Tibial artery (tissue), 4 donors: ENCODE results near the gene PCDHA8.

ENCODE experiments used
- DNase-seq, 2 donors: peaks; one replicate each; pipeline ENCODE4 v3.0.0-alpha.2; 2019
- H3K27ac ChIP-seq, 2 donors: fragments of 200-600 bp; sonication (generic) in 1 of 2; 1 replicate in 1 of 2; 2 replicates in 1 of 2; pipeline ENCODE4 v1.5.1; 2018 to 2019; ENCODE audit warnings: mild to moderate bottlenecking in 1 of 2
- H3K27me3 ChIP-seq, 2 donors: fragments of 200-600 bp; sonication (generic) in 1 of 2; one replicate each; pipeline versions ENCODE4 v1.5.1 to v1.6.0; 2016 to 2019
- H3K36me3 ChIP-seq, 3 donors: fragments of 200-600 bp; sonication (generic) in 2 of 3; one replicate each; pipeline ENCODE4 v1.5.1; 2016 to 2019; ENCODE audit warnings: mild to moderate bottlenecking in 2 of 3
- H3K4me1 ChIP-seq, 4 donors: fragments of 200-600 bp; sonication (generic) in 2 of 4; 1 replicate in 3 of 4; 2 replicates in 1 of 4; pipeline ENCODE4 v1.5.1; 2016 to 2019
- H3K4me3 ChIP-seq, 2 donors: fragments of 200-600 bp; sonication (generic) in 1 of 2; 1 replicate in 1 of 2; 2 replicates in 1 of 2; pipeline ENCODE4 v1.5.1; 2018 to 2019; ENCODE audit warnings: mild to moderate bottlenecking in 2 of 2
- H3K9me3 ChIP-seq, 3 donors: fragments of 200-600 bp; sonication (generic) in 1 of 3; one replicate each; pipeline ENCODE4 v1.5.1; 2016 to 2019
- intact Hi-C: fragments of 100-400 bp; cut with DNase I; formaldehyde crosslinking; loops from one replicate; pipeline ENCODE4 v1.15.0; 2023; ENCODE audit warnings: low total_unique reads
- TF ChIP-seq, protein P1 (sequence below), 2 experiments: fragments of 200-600 bp in 1 of 2; fragments of 450-650 bp in 1 of 2; IDR thresholded peaks; one replicate each; pipeline ENCODE4 v1.5.1; 2017 to 2019; ENCODE audit warnings: antibody characterized with exemption in 2 of 2, mild to moderate bottlenecking in 1 of 2, moderate library complexity in 1 of 2

PCDHA8 gene

GRCh38 chr5:140857987-140858240 is 16.9 kb downstream of the PCDHA8 start:
- peaks cover 0 to 5% of the 10 kb centered on the region in 2 donors for H3K27me3 ChIP-seq
- peaks cover 0 to under 1% (median 0%) of the 10 kb centered on the region in 3 donors for H3K36me3 ChIP-seq
- H3K9me3 ChIP-seq: peaks cover 0 to 56% (median 43%) of the 10 kb centered on the region in 3 donors
- intact Hi-C loops: no loop called here
- no peak overlapping the region for H3K4me3 ChIP-seq
- H3K27ac ChIP-seq: no peak overlapping the region
- TF ChIP-seq, protein P1, sequence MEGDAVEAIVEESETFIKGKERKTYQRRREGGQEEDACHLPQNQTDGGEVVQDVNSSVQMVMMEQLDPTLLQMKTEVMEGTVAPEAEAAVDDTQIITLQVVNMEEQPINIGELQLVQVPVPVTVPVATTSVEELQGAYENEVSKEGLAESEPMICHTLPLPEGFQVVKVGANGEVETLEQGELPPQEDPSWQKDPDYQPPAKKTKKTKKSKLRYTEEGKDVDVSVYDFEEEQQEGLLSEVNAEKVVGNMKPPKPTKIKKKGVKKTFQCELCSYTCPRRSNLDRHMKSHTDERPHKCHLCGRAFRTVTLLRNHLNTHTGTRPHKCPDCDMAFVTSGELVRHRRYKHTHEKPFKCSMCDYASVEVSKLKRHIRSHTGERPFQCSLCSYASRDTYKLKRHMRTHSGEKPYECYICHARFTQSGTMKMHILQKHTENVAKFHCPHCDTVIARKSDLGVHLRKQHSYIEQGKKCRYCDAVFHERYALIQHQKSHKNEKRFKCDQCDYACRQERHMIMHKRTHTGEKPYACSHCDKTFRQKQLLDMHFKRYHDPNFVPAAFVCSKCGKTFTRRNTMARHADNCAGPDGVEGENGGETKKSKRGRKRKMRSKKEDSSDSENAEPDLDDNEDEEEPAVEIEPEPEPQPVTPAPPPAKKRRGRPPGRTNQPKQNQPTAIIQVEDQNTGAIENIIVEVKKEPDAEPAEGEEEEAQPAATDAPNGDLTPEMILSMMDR (IDR thresholded peaks at IDR 0.05): no peak
- H3K4me1 ChIP-seq: no peaks in the 10 kb centered on the region
- DNase-seq: no peak

GRCh38 chr5:140862441-140863295 is 21.7 kb downstream of the PCDHA8 start:
- intact Hi-C loops: no loop called here
- no peak overlapping the region for H3K4me3 ChIP-seq
- H3K4me1 ChIP-seq: no peaks in the 10 kb centered on the region
- peaks cover 0 to 5% (median 0%) of the 10 kb centered on the region in 3 donors for H3K36me3 ChIP-seq
- H3K9me3 ChIP-seq: peaks cover 0 to 38% (median 37%) of the 10 kb centered on the region in 3 donors
- DNase-seq: no peak
- TF ChIP-seq, protein P1 (IDR thresholded peaks at IDR 0.05): no peak
- no peak overlapping the region for H3K27ac ChIP-seq
- no peaks in the 10 kb centered on the region for H3K27me3 ChIP-seq

GRCh38 chr5:140868721-140869554 is 28.0 kb downstream of the PCDHA8 start, which contains the start of gene PCDHA11:
TSS of gene PCDHA11 (plus strand) at chr5:140868957. CDS start at chr5:140869104, 147 bp downstream.
- Histone ChIP-seq H3K27ac (no peak within 1 kb of the TSS), H3K4me3 (no peak within 1 kb of the TSS), H3K27me3 (peaks cover 0 to 5% of the 10 kb centered on the region in 2 donors), H3K4me1 (no peaks in the 10 kb centered on the region), H3K9me3 (peaks cover 10 to 41% (median 32%) of the 10 kb centered on the region in 3 donors), H3K36me3 (no peaks in the 10 kb centered on the region)
- intact Hi-C loops: no loop called here
- no peak for DNase-seq
- TF ChIP-seq, protein P1 (IDR thresholded peaks at IDR 0.05): no peak

- H3K4me1 ChIP-seq: no peaks in the 10 kb centered on the region
- no peak overlapping the region for H3K27ac ChIP-seq
- intact Hi-C loops: no loop called here
- H3K4me3 ChIP-seq: no peak overlapping the region
- TF ChIP-seq, protein P1 (IDR thresholded peaks at IDR 0.05): no peak
- H3K36me3 ChIP-seq: peaks cover 0 to 2% (median 0%) of the 10 kb centered on the region in 3 donors
- no peak for DNase-seq
- H3K27me3 ChIP-seq: peaks cover 0 to 5% of the 10 kb centered on the region in 2 donors
- peaks cover 10 to 44% (median 32%) of the 10 kb centered on the region in 3 donors for H3K9me3 ChIP-seq
Observed at GRCh38 chr5:140869555-140869886, 28.5 kb downstream of the PCDHA8 start.

- intact Hi-C loops: no loop called here
- DNase-seq: no peak
- Histone ChIP-seq H3K36me3 (peaks cover 0 to 4% (median 0%) of the 10 kb centered on the region in 3 donors), H3K9me3 (peaks cover 10 to 50% (median 36%) of the 10 kb centered on the region in 3 donors), H3K4me3 (no peak overlapping the region), H3K27me3 (peaks cover 0 to 5% of the 10 kb centered on the region in 2 donors), H3K4me1 (no peaks in the 10 kb centered on the region), H3K27ac (no peak overlapping the region)
- TF ChIP-seq, protein P1 (IDR thresholded peaks at IDR 0.05): no peak
Observed at GRCh38 chr5:140870221-140871201, 29.5 kb downstream of the PCDHA8 start.
